ENCODE results near the gene EVI2B. TPM values are rescaled to one million over a fixed set of nuclear protein-coding genes. Genes with fewer than 3 reads are reported as not detected.

EVI2B gene
- total RNA-seq, 3 donors from 2014 or later = 5.9 to 38.1 (median 10.2) TPM

- Histone ChIP-seq H3K4me3 (no peak overlapping the region), H3K27ac (no peak overlapping the region)
- intact Hi-C loops (cut with DNase I; ENCODE audit: low total_unique reads) = no loop called here
Observed at GRCh38 chr17:31310260-31310659, 3.6 kb downstream of the EVI2B start.

GRCh38 chr17:31309556-31309955 lies 4.3 kb downstream of the EVI2B start:
- intact Hi-C loops (cut with DNase I; ENCODE audit: low total_unique reads) = no loop called here
- Histone ChIP-seq H3K36me3 (no peaks in the 10 kb centered on the region), H3K27me3 (no peaks in the 10 kb centered on the region), H3K9me3 (no peaks in the 10 kb centered on the region), H3K4me1 (no peaks in the 10 kb centered on the region), H3K4me3 (no peak overlapping the region), H3K27ac (no peak overlapping the region)
- no peak for DNase-seq (ENCODE audit: low spot score in 2 of 2)
- TF ChIP-seq CTCF (IDR thresholded peaks at IDR 0.05) = no peak
- no peak for TF ChIP-seq POLR2A (IDR thresholded peaks at IDR 0.05)
- no peak for TF ChIP-seq POLR2AphosphoS5 (IDR thresholded peaks at IDR 0.05)

More at GRCh38 chr17:31310260-31310659, 3.6 kb downstream of the EVI2B start:
- no peak for DNase-seq (ENCODE audit: low spot score in 2 of 2)
- TF ChIP-seq POLR2AphosphoS5 (IDR thresholded peaks at IDR 0.05) = no peak
- no peak for TF ChIP-seq POLR2A (IDR thresholded peaks at IDR 0.05)
- TF ChIP-seq CTCF (IDR thresholded peaks at IDR 0.05) = no peak
- Histone ChIP-seq H3K9me3 (no peaks in the 10 kb centered on the region), H3K27me3 (no peaks in the 10 kb centered on the region), H3K4me1 (no peaks in the 10 kb centered on the region), H3K36me3 (no peaks in the 10 kb centered on the region)

GRCh38 chr17:31308372-31309334 lies 5.2 kb downstream of the EVI2B start:
- Histone ChIP-seq H3K4me3 (no peak overlapping the region), H3K36me3 (no peaks in the 10 kb centered on the region), H3K9me3 (no peaks in the 10 kb centered on the region), H3K4me1 (no peaks in the 10 kb centered on the region), H3K27me3 (no peaks in the 10 kb centered on the region), H3K27ac (no peak overlapping the region)
- intact Hi-C loops (cut with DNase I; ENCODE audit: low total_unique reads) = no loop called here
- no peak for TF ChIP-seq POLR2A (IDR thresholded peaks at IDR 0.05)
- TF ChIP-seq CTCF (IDR thresholded peaks at IDR 0.05) = no peak
- no peak for TF ChIP-seq POLR2AphosphoS5 (IDR thresholded peaks at IDR 0.05)
- DNase-seq (ENCODE audit: low spot score in 2 of 2) = no peak

GRCh38 chr17:31307640-31308039 lies 6.2 kb downstream of the EVI2B start:
- no peaks in the 10 kb centered on the region for H3K36me3 ChIP-seq
- H3K27me3 ChIP-seq = no peaks in the 10 kb centered on the region
- no peak for DNase-seq (ENCODE audit: low spot score in 2 of 2)
- H3K4me1 ChIP-seq = no peaks in the 10 kb centered on the region
- intact Hi-C loops (cut with DNase I; ENCODE audit: low total_unique reads) = no loop called here
- no peaks in the 10 kb centered on the region for H3K9me3 ChIP-seq
- TF ChIP-seq POLR2A (IDR thresholded peaks at IDR 0.05) (no peak), POLR2AphosphoS5 (IDR thresholded peaks at IDR 0.05) (no peak), CTCF (IDR thresholded peaks at IDR 0.05) (no peak)
- no peak overlapping the region for H3K4me3 ChIP-seq
- H3K27ac ChIP-seq = no peak overlapping the region

- H3K4me1 ChIP-seq = no peaks in the 10 kb centered on the region
- TF ChIP-seq POLR2A (IDR thresholded peaks at IDR 0.05) = no peak
- no peak for TF ChIP-seq CTCF (IDR thresholded peaks at IDR 0.05)
- TF ChIP-seq POLR2AphosphoS5 (IDR thresholded peaks at IDR 0.05) = no peak
- H3K9me3 ChIP-seq = no peaks in the 10 kb centered on the region
- no peaks in the 10 kb centered on the region for H3K36me3 ChIP-seq
- intact Hi-C loops (cut with DNase I; ENCODE audit: low total_unique reads) = no loop called here
- H3K27ac ChIP-seq = no peak overlapping the region
- DNase-seq (ENCODE audit: low spot score in 2 of 2) = no peak
- no peak overlapping the region for H3K4me3 ChIP-seq
- H3K27me3 ChIP-seq = no peaks in the 10 kb centered on the region
Observed at GRCh38 chr17:31299624-31300023, 14.2 kb downstream of the EVI2B start.
